GM21423 (cell line): Measurements from ENCODE around the gene CHID1.

Experiments used
- ATAC-seq: cut with Tn5 transposase; IDR thresholded peaks from one replicate; pipeline ENCODE4 v1.9.1; 2021; ENCODE audit warnings: mild to moderate bottlenecking, moderate library complexity; ENCODE audit not compliant: unreplicated experiment

The CHID1 gene

GRCh38 chr11:910589-911030 lies at the start of gene CHID1:
Gene CHID1 (minus strand): TSS chr11:910810. CDS start chr11:904816, 5,994 bp downstream.
- ATAC-seq: peak; percentile 90

- no peak for ATAC-seq
Measured at GRCh38 chr11:959608-960007, 49.0 kb upstream of the CHID1 start.

GRCh38 chr11:959027-959426 lies 48.4 kb upstream of the CHID1 start:
- no peak for ATAC-seq

- no peak for ATAC-seq
Measured at GRCh38 chr11:958101-958500, 47.5 kb upstream of the CHID1 start.

GRCh38 chr11:957212-957920 lies 46.8 kb upstream of the CHID1 start:
- no peak for ATAC-seq

GRCh38 chr11:955154-956063 lies 44.8 kb upstream of the CHID1 start:
- no peak for ATAC-seq

- ATAC-seq: no peak
Measured at GRCh38 chr11:954392-955153, 44.0 kb upstream of the CHID1 start.

- ATAC-seq: no peak
Measured at GRCh38 chr11:953512-953911, 42.9 kb upstream of the CHID1 start.

GRCh38 chr11:952406-953385 lies 42.1 kb upstream of the CHID1 start:
- ATAC-seq: no peak

GRCh38 chr11:951507-951906 lies 40.9 kb upstream of the CHID1 start:
- ATAC-seq: no peak

- ATAC-seq: no peak
Measured at GRCh38 chr11:947744-948143, 37.1 kb upstream of the CHID1 start.

GRCh38 chr11:945986-946385 lies 35.4 kb upstream of the CHID1 start:
- no peak for ATAC-seq

GRCh38 chr11:944711-945470 lies 34.3 kb upstream of the CHID1 start:
- no peak for ATAC-seq

GRCh38 chr11:942823-943222 lies 32.2 kb upstream of the CHID1 start:
- no peak for ATAC-seq

GRCh38 chr11:940496-941135 lies 30.0 kb upstream of the CHID1 start:
- no peak for ATAC-seq

GRCh38 chr11:937841-938261 lies 27.2 kb upstream of the CHID1 start:
- no peak for ATAC-seq

GRCh38 chr11:936199-936598 lies 25.6 kb upstream of the CHID1 start:
- no peak for ATAC-seq

- ATAC-seq: no peak
Measured at GRCh38 chr11:934527-934926, 23.9 kb upstream of the CHID1 start.

GRCh38 chr11:933936-934335 lies 23.3 kb upstream of the CHID1 start:
- ATAC-seq: no peak
